NCI-H1417 (cell line): ENCODE results near the gene STYK1.
"Not testable (repeated sequence)": the region's sequence is repeated elsewhere in the genome, so short reads cannot be mapped to it uniquely, and the experiment has no call there.

Experiments used
- DNase-seq, 3 experiments: peaks; one replicate each; lab custom pipeline; 2025; lab: John Stamatoyannopoulos, UW

The STYK1 gene

GRCh38 chr12:10620078-10620779, 53.6 kb downstream of the STYK1 start:
- no peak for DNase-seq

DNA sequence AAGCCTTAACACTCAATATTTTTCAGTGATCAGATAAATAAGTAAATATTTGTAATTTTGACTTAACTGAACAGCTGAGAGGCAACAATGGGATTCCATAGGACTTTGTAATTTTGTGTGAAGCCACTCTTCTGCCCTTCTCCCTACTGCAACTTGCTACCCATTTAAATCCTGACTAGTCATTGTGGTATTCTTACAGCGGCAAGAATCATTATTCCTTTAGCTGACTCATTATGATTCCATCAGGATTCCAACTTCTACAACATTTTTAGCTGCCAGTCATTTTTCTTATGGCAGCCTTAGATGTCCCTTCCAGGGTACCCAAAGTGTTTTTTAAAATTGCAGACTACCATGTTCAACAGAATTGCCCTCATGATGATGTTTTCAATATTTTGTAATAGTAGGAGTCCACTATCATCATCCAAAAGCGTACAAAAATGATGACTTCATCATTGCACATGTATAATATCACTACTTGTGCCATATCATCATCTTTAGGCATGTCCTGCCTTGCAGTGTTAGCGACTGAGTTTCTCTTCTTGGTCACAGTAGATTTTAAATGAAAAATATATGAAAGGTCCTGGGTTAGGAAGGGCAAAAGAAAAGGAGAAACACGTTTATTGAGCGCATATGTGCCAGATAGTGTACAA, 55.4 kb downstream of the STYK1 start:
- DNase-seq, result no peak

DNA sequence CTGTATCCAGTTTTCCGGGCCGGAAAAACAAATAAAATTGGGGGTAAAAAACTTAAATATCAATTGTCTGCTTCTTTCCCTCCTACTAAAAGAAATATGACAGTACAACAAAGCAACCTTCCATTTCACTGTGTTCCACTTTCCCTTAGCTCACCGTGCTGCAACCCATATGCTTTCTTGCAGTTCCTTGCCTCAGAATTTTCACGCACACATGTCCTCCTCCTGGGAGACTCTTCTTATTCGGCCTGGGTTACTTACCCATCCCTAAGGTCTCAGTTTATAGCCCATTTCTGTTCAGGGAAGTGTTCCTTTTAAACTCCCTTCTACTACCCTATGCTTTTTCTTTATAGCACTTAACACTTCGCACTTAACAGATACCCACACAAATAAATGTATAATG, 56.0 kb downstream of the STYK1 start:
- no peak for DNase-seq

DNA sequence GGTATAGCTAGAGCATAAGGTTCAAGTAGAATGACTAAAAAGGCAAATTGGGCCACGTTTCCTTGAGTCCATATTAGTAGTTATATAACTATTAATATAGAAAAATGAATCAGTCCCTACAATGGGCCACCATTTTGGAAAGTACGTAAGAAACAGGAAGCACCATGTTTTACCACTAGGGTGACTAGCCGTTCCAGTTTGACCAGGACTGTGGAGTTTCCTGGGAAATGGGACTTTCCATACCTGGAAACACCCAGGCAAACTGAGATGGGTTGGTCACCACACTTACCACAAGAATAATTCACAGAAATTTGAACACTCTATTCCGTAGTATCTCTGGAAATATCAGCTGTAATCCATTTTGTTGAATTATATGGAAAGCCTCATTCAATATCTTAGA, 58.3 kb downstream of the STYK1 start:
- no peak for DNase-seq

DNA sequence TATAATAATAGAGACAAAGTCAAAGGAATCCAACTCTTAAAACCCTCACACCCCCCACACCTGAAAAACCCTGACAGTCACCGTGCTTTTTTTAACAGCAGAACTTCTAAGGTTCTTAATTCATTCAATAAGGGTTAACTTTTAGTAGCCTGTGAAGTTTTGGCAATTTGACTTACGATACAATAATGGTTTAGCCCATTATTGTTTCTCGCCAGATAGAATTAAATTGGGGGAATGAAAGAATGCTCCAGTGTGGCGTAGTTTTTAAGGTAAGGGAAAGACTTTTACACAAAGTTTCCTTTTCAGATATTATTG, 59.8 kb downstream of the STYK1 start:
- no peak for DNase-seq

GRCh38 chr12:10613349-10614055, 60.4 kb downstream of the STYK1 start, which contains the start of gene MAGOHB:
TSS of gene MAGOHB (minus strand) at chr12:10613609. CDS start at chr12:10613532, 77 bp downstream.
- DNase-seq, result peak; percentile 97 to 99 (median 98)

- peak; percentile 24 to 87 (median 74) for DNase-seq
Measured at GRCh38 chr12:10612984-10613348, 60.9 kb downstream of the STYK1 start.

DNA sequence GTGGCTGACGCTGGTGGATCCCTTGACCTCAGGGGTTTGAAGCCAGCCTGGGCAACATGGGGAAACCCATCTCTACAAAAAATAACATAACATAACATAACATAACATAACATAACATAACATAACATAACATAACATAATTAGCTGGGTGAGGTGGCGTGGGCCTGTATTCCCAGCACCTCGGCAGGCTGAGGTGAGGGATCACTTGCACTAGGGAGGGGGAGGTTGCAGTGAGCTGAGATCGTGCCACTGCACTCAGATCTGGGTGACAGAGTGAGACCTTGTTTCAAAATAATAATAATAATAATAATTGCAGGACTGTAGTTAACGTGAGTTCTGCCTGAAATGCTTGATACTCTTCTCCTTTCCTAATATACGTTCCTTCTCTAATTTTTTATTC, 61.7 kb downstream of the STYK1 start:
- DNase-seq, result no peak

- DNase-seq, result not testable (repeated sequence)
Measured at GRCh38 chr12:10611258-10611657, 62.6 kb downstream of the STYK1 start.

DNA sequence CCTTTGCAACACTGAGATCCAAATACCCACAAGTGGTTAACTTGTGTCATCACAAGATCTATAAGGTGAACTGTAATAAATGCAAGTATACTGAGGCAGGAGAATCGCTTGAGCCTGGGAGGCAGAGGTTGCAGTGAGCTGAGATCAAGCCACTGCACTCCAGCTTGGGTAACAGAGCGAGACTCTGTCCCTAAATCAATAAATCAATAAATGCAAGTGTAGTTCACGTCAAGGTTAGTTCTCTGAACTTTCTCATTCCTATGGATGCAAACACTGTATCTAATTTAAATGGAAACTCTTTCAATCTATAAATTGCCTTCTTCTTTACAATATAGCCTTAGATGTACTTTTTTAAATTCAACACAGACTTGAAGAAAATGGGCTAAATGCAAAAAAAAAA, 63.7 kb downstream of the STYK1 start:
- no peak for DNase-seq

- peak in 1 of 3 experiments; percentile 17 for DNase-seq
Measured at GRCh38 chr12:10607885-10608458, 65.9 kb downstream of the STYK1 start.

DNA sequence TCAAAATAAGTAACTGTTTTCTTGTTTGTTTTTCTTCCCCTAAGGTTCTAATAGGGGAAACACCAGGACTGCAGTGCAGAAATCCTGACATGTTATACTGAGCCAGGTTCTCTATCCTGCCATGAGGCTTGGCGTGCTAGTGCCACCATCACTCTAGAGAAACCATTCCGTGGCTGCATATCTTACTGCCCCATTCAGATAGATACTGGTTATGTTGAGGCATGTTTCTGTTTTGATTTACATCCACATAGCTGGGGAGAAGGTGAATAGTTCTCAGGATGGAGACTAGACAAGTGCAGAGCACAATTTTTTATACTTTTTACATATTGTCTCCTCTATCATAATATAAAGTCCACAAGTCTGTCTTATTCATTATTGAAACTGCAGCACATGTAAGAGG, 72.0 kb downstream of the STYK1 start:
- no peak for DNase-seq

- no peak for DNase-seq
Measured at GRCh38 chr12:10600988-10601387, 72.9 kb downstream of the STYK1 start.

DNA sequence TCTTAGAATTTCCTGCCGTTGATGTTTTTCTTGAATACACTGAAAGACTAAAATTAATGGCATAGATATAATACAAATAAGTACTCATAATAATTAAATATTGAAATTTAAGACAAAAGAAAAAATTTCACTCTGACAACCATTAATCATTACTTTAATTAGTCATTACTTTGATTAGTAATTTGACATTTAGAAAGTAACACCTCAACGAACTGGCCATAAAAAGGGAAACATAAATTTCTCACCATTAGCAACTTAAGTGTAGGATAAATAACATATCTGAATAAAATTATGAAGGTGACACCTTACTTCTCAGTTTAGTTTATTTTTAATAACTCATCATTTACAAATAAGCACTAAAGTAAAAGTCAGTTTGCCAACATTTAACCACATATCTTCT, 78.0 kb downstream of the STYK1 start:
- DNase-seq, result no peak

DNA sequence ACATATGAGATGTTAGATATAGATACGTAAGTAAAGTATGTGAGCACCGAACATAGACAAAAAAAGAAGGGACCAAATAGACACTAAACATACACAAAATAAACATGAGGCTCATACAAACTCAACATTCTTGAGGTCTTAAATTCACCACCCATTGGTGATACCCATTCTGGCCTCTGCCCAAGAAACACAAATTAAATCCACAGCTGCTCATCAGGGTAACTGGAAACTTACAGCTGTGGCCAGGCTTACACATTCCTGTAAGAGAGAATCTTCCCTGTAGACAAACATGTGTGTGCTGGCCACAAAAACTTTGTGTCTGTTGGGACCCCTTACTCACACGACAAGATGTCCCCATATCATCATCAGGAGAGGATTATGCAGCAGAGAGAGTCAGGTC, 82.9 kb downstream of the STYK1 start:
- DNase-seq, result no peak

DNA sequence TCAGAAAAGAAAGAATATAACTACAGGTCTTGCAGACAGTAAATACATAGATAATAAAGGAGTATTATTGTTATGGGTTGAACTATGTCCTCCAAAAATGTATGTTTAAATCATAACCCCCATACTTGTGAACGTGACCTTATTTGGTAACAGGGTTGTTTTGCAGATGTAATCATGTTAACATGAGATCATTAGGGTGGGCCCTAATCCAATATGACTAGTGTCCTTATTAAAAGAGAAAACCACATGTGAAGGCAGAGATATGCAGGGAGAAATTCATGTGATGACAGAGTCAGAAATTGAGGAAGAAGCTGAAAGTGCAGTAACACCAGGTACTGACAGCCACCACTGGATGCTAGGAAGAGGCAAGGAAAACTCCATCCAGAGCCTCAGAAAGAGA, 89.4 kb downstream of the STYK1 start:
- no peak for DNase-seq

DNA sequence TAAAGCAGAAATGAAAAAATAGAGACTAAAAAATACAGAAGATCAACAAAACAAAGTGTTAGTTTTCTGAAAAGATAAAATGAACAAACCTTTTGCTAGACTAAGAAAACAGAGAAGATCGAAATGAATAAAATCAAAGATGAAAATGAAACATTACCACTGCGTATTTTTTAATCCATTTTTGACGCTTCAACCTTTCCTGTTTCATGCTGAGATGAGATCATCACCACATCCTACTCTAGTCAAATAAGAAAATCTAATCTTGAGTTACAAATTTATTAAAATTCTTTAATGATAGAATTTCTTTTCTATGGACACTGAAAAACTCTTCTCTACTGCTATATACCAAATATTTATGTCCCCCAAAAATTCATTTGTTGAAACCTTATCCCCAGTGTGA, 91.1 kb downstream of the STYK1 start:
- DNase-seq, result no peak

DNA sequence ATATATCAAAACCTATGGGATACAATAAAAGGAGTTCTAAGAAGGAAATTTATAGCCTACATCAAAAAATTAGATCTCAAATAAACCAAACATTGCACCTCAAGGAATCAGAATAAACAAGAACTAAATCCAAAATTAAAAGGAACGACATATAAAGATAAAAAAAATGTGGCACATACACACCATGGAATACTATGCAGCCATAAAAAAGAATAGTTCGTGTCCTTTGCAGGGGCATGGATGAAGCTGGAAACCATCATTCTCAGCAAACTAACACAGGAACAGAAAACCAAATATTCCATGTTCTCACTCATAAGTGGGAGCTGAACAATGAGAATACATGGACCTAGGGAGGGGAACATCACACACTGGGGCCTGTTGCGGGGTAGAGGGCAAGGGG, 91.7 kb downstream of the STYK1 start:
- DNase-seq, result not testable (repeated sequence)

DNA sequence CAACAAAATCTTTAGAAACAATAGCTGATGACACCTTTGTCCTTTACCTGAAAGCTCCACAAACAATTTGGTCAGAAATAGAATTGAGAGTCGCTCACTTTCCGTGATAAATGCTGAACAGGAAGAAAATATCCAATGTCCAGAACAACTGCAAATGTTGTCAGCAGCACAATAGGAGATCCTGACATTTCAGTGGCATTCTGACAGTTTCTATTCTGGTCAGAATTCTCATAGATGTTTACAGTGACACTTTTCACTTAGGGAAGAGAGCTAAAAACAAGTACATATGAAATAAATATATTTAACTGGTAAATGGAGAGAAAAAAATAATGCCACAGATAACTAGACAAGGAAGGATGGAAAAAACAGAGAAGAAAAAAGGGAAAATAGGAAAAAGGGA, 99.5 kb downstream of the STYK1 start:
- DNase-seq, result no peak

DNA sequence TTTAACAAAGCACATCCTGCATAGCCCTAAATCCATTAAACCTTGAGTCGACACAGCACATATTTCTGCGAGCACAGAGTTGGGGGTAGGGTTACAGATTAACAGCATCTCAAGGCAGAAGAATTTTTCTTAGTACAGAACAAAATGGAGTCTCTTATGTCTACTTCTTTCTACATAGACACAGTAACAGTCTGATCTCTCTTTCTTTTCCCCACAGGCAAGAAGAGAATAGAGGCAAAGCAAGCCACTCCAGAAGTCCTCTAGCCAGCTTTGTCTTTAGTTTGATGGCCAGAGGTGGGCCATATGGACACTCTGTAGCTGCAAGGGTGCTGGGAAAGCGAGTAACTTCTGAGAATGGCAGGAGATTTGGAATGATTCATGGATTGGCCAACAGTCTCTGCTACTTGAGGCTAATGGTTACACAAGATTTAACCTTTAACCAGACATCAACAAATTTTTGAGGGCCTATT, 101.8 kb downstream of the STYK1 start:
- DNase-seq, result not testable (repeated sequence)

- DNase-seq, result no peak
Measured at GRCh38 chr12:10571141-10571540, 102.7 kb downstream of the STYK1 start.
